ENCODE data around the gene ZFAND2B. TPM values are rescaled to one million over a fixed set of nuclear protein-coding genes. Genes with fewer than 3 reads are reported as not detected.

Gene ZFAND2B
- total and polyA plus RNA-seq, 7 donors = 19.0 to 46.2 (median 25.1) TPM

- Histone ChIP-seq H3K4me1 (peaks cover 11% of the 10 kb centered on the region), H3K36me3 (ENCODE audit: insufficient read depth in 1 of 2, low read depth in 1 of 2) (peaks cover 6 to 66% of the 10 kb centered on the region in 2 donors), H3K27me3 (ENCODE audit: insufficient read depth in 3 of 3, low read length in 2 of 3) (no peaks in the 10 kb centered on the region), H3K9me3 (no peaks in the 10 kb centered on the region), H3K4me3 (no peak overlapping the region), H3K27ac (no peak overlapping the region)
- TF ChIP-seq, protein P1, sequence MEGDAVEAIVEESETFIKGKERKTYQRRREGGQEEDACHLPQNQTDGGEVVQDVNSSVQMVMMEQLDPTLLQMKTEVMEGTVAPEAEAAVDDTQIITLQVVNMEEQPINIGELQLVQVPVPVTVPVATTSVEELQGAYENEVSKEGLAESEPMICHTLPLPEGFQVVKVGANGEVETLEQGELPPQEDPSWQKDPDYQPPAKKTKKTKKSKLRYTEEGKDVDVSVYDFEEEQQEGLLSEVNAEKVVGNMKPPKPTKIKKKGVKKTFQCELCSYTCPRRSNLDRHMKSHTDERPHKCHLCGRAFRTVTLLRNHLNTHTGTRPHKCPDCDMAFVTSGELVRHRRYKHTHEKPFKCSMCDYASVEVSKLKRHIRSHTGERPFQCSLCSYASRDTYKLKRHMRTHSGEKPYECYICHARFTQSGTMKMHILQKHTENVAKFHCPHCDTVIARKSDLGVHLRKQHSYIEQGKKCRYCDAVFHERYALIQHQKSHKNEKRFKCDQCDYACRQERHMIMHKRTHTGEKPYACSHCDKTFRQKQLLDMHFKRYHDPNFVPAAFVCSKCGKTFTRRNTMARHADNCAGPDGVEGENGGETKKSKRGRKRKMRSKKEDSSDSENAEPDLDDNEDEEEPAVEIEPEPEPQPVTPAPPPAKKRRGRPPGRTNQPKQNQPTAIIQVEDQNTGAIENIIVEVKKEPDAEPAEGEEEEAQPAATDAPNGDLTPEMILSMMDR (IDR thresholded peaks at IDR 0.05) = no peak
- WGBS, 3 donors = 90 to 92% (median 91%) methylated on average over 6 of the region's 6 CpGs
- ATAC-seq (no peak), DNase-seq (no peak)
- intact Hi-C loops (cut with DNase I) = no loop called here
Measured at GRCh38 chr2:219183151-219183772, 23.3 kb upstream of the ZFAND2B start.

DNA sequence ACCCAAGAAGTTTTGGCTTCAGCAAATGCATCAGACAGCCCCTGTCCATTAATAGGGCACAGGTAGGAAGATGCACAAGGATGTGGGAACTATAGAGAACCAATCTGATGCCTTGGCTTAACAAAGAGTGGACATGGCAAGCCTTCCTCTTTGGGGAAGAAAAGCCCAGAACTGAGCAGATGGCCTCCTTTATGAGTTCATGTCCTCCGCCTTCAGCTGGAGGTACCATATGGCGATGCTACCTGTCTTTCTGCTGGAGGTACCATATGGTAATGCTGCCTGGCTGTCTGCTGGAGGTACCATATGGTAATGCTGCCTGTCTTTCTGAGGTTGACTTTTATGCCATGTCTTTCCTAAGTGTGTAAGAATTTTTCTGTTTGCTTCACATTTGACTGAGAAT, 22.5 kb upstream of the ZFAND2B start:
- H3K9me3 ChIP-seq = no peaks in the 10 kb centered on the region
- intact Hi-C loops (cut with DNase I) = no loop called here
- H3K27ac ChIP-seq = no peak overlapping the region
- WGBS, 3 donors = 96 to 98% (median 97%) methylated on average over 2 of the region's 2 CpGs
- no peak overlapping the region for H3K4me3 ChIP-seq
- H3K4me1 ChIP-seq = peaks cover 6% of the 10 kb centered on the region
- peaks cover 6 to 66% of the 10 kb centered on the region in 2 donors for H3K36me3 ChIP-seq (ENCODE audit: insufficient read depth in 1 of 2, low read depth in 1 of 2)
- DNase-seq (no peak), ATAC-seq (no peak)
- H3K27me3 ChIP-seq (ENCODE audit: insufficient read depth in 3 of 3, low read length in 2 of 3) = no peaks in the 10 kb centered on the region
- TF ChIP-seq, protein P1 (IDR thresholded peaks at IDR 0.05) = no peak

GRCh38 chr2:219186754-219187456, 19.7 kb upstream of the ZFAND2B start:
- Histone ChIP-seq H3K4me1 (no peaks in the 10 kb centered on the region), H3K36me3 (ENCODE audit: insufficient read depth in 1 of 2, low read depth in 1 of 2) (peaks cover 3 to 40% of the 10 kb centered on the region in 2 donors), H3K27me3 (ENCODE audit: insufficient read depth in 3 of 3, low read length in 2 of 3) (no peaks in the 10 kb centered on the region), H3K4me3 (no peak overlapping the region), H3K9me3 (no peaks in the 10 kb centered on the region), H3K27ac (no peak overlapping the region)
- intact Hi-C loops (cut with DNase I) = no loop called here
- no peak for DNase-seq
- TF ChIP-seq, protein P1 (IDR thresholded peaks at IDR 0.05) = no peak
- ATAC-seq = no peak
- WGBS, 3 donors = 82 to 88% (median 85%) methylated on average over 7 of the region's 7 CpGs

DNA sequence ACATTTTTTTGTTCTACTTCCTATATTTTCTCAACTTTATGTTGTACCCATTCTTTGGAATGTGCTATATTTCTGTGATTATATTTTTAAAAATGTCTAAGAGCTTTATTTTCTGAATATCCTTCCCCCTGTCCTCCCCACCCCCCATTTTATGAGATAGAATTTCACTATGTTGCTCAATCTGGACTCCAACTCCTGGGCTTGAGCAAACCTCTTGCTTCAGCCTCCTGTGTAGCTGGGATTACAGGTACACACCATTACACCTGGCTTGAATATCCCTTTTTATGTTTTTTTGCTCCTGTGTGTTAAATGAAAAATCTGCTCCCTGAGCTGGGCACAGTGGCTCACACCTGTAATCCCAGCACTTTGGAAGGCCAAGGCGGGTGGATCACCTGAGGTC, 9.2 kb upstream of the ZFAND2B start:
- whole genome bisulfite sequencing, 3 donors = 78 to 100% (median 94%) methylated on average over 1 of the region's 1 CpG
- TF ChIP-seq, protein P1 (IDR thresholded peaks at IDR 0.05) = no peak
- intact Hi-C loops (cut with DNase I) = no loop called here
- H3K9me3 ChIP-seq = no peaks in the 10 kb centered on the region
- no peaks in the 10 kb centered on the region for H3K4me1 ChIP-seq
- H3K4me3 ChIP-seq = no peak overlapping the region
- DNase-seq (no peak), ATAC-seq (no peak)
- H3K27me3 ChIP-seq (ENCODE audit: insufficient read depth in 3 of 3, low read length in 2 of 3) = peaks cover 0 to 6% (median 0%) of the 10 kb centered on the region in 3 donors
- no peaks in the 10 kb centered on the region for H3K36me3 ChIP-seq (ENCODE audit: insufficient read depth in 1 of 2, low read depth in 1 of 2)
- H3K27ac ChIP-seq = no peak overlapping the region
